Measurements from ENCODE around the gene AZI2.

DNA sequence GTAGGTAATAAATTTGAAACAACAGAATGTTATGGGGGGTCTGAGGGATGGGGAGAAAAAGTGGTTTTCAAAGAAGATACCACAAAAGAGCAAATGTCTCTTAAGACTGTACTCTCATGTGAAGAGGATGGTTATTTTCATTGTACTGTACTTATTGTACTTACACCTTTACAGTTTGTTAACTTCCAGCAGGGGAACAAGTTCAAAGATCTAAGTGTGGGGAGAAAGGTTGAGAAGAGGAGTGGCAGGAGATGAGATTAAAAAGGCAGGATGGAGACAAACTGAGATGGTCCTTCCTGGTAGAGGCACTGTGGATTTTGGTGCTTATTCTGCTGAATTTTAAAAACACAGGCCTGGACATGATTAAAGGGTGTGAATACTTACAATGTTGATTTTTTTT is 5.5 kb downstream of the AZI2 start:
- TF ChIP-seq, protein P1, sequence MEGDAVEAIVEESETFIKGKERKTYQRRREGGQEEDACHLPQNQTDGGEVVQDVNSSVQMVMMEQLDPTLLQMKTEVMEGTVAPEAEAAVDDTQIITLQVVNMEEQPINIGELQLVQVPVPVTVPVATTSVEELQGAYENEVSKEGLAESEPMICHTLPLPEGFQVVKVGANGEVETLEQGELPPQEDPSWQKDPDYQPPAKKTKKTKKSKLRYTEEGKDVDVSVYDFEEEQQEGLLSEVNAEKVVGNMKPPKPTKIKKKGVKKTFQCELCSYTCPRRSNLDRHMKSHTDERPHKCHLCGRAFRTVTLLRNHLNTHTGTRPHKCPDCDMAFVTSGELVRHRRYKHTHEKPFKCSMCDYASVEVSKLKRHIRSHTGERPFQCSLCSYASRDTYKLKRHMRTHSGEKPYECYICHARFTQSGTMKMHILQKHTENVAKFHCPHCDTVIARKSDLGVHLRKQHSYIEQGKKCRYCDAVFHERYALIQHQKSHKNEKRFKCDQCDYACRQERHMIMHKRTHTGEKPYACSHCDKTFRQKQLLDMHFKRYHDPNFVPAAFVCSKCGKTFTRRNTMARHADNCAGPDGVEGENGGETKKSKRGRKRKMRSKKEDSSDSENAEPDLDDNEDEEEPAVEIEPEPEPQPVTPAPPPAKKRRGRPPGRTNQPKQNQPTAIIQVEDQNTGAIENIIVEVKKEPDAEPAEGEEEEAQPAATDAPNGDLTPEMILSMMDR (tag by site-specific recombination; IDR thresholded peaks at IDR 0.05), result no peak
- no peak for TF ChIP-seq SP2 (tag by site-specific recombination; IDR thresholded peaks at IDR 0.05)
- TF ChIP-seq, protein P2, sequence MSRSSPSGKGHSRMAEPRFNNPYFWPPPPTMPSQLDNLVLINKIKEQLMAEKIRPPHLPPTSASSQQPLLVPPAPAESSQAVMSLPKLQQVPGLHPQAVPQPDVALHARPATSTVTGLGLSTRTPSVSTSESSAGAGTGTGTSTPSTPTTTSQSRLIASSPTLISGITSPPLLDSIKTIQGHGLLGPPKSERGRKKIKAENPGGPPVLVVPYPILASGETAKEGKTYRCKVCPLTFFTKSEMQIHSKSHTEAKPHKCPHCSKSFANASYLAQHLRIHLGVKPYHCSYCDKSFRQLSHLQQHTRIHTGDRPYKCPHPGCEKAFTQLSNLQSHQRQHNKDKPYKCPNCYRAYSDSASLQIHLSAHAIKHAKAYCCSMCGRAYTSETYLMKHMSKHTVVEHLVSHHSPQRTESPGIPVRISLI (tag by site-specific recombination; IDR thresholded peaks at IDR 0.05), result no peak
- no peak for TF ChIP-seq ZBTB11 (tag by site-specific recombination; conservative IDR thresholded peaks at IDR 0.05; ENCODE audit: low read depth)
- TF ChIP-seq EGR2 (tag by site-specific recombination; IDR thresholded peaks at IDR 0.05; ENCODE audit: low read depth), result no peak
- TF ChIP-seq, protein P3, sequence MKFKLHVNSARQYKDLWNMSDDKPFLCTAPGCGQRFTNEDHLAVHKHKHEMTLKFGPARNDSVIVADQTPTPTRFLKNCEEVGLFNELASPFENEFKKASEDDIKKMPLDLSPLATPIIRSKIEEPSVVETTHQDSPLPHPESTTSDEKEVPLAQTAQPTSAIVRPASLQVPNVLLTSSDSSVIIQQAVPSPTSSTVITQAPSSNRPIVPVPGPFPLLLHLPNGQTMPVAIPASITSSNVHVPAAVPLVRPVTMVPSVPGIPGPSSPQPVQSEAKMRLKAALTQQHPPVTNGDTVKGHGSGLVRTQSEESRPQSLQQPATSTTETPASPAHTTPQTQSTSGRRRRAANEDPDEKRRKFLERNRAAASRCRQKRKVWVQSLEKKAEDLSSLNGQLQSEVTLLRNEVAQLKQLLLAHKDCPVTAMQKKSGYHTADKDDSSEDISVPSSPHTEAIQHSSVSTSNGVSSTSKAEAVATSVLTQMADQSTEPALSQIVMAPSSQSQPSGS (tag by site-specific recombination; IDR thresholded peaks at IDR 0.05; ENCODE audit: low read depth), result no peak
- no peak for TF ChIP-seq ZNF19 (tag by site-specific recombination; IDR thresholded peaks at IDR 0.05; ENCODE audit: low read depth)
- no peak for TF ChIP-seq ZNF354C (tag by site-specific recombination; IDR thresholded peaks at IDR 0.05; ENCODE audit: borderline replicate concordance, low read depth)
- TF ChIP-seq ZNF140 (tag by site-specific recombination; IDR thresholded peaks at IDR 0.05), result no peak
- no peak for TF ChIP-seq ZNF398 (tag by site-specific recombination; IDR thresholded peaks at IDR 0.05)
- no peak for TF ChIP-seq ZBTB8A (tag by site-specific recombination; IDR thresholded peaks at IDR 0.05)
- no peak for TF ChIP-seq ZNF214 (tag by site-specific recombination; IDR thresholded peaks at IDR 0.05; ENCODE audit: borderline replicate concordance)
- TF ChIP-seq, protein P4, sequence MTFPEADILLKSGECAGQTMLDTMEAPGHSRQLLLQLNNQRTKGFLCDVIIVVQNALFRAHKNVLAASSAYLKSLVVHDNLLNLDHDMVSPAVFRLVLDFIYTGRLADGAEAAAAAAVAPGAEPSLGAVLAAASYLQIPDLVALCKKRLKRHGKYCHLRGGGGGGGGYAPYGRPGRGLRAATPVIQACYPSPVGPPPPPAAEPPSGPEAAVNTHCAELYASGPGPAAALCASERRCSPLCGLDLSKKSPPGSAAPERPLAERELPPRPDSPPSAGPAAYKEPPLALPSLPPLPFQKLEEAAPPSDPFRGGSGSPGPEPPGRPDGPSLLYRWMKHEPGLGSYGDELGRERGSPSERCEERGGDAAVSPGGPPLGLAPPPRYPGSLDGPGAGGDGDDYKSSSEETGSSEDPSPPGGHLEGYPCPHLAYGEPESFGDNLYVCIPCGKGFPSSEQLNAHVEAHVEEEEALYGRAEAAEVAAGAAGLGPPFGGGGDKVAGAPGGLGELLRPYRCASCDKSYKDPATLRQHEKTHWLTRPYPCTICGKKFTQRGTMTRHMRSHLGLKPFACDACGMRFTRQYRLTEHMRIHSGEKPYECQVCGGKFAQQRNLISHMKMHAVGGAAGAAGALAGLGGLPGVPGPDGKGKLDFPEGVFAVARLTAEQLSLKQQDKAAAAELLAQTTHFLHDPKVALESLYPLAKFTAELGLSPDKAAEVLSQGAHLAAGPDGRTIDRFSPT (tag by site-specific recombination; IDR thresholded peaks at IDR 0.05), result no peak
- no peak for TF ChIP-seq ZNF133 (tag by site-specific recombination; IDR thresholded peaks at IDR 0.05)
